GM23338 (cell line): Measurements from ENCODE around the gene UST. TPM values are rescaled to one million over a fixed set of nuclear protein-coding genes. Genes with fewer than 3 reads are reported as not detected.

Source experiments
- ATAC-seq: fragments of 200-7000 bp; cut with Tn5 transposase; 3 replicates; pipeline ENCODE4 v1.9.1; 2020
- DNase-seq: peaks from one replicate; pipeline ENCODE4 v3.0.0-alpha.2; 2015; ENCODE audit warnings: low spot score
- H2AFZ ChIP-seq: fragments of 200-600 bp; sonication (generic); 2 replicates; pipeline ENCODE4 v1.8.0; 2016; ENCODE audit warnings: antibody characterized with exemption, mild to moderate bottlenecking, moderate library complexity
- H3F3A ChIP-seq: fragments of 200-600 bp; sonication (generic); replicated peaks from 2 replicates; pipeline ENCODE4 v1.8.0; 2017; ENCODE audit warnings: antibody characterized with exemption, mixed run types, low read depth
- H3K27ac ChIP-seq: fragments of 200-600 bp; sonication (generic); 2 replicates; pipeline ENCODE4 v1.6.1; 2016; ENCODE audit warnings: low read depth
- H3K27me3 ChIP-seq: fragments of 200-600 bp; sonication (generic); 2 replicates; pipeline ENCODE4 v1.8.0; 2016; ENCODE audit warnings: mild to moderate bottlenecking, mixed run types, moderate library complexity; ENCODE audit not compliant: insufficient read depth
- H3K36me3 ChIP-seq: fragments of 200-600 bp; sonication (generic); 2 replicates; pipeline ENCODE4 v1.8.0; 2016; ENCODE audit warnings: mild to moderate bottlenecking; ENCODE audit not compliant: insufficient read depth
- H3K4me1 ChIP-seq: fragments of 200-600 bp; sonication (generic); 2 replicates; pipeline ENCODE4 v1.8.0; 2016; ENCODE audit warnings: mild to moderate bottlenecking, moderate library complexity; ENCODE audit not compliant: insufficient read depth
- H3K4me2 ChIP-seq: fragments of 200-600 bp; sonication (generic); 2 replicates; pipeline ENCODE4 v1.7.1; 2017; ENCODE audit warnings: mixed run types
- H3K4me3 ChIP-seq: fragments of 200-600 bp; sonication (generic); 2 replicates; pipeline ENCODE4 v1.6.1; 2016; ENCODE audit warnings: mixed run types
- H3K79me2 ChIP-seq: fragments of 200-600 bp; sonication (generic); replicated peaks from 2 replicates; pipeline ENCODE4 v1.8.0; 2017; ENCODE audit warnings: mild to moderate bottlenecking; ENCODE audit not compliant: insufficient read depth
- H3K9me2 ChIP-seq: fragments of 200-600 bp; sonication (generic); 2 replicates; pipeline ENCODE4 v1.8.0; 2017; ENCODE audit not compliant: insufficient read depth
- H4K20me1 ChIP-seq: fragments of 200-600 bp; sonication (generic); replicated peaks from 2 replicates; pipeline ENCODE4 v1.8.0; 2017; ENCODE audit warnings: mild to moderate bottlenecking; ENCODE audit not compliant: insufficient read depth
- H3K27ac Mint-ChIP-seq: 2 replicates; pipeline ENCODE4 v1.8.0; 2020; ENCODE audit warnings: inconsistent platforms, mild to moderate bottlenecking, moderate library complexity, mixed read lengths
- H3K27me3 Mint-ChIP-seq: 3 replicates; pipeline ENCODE4 v1.8.0; 2022; ENCODE audit warnings: low read depth, mild to moderate bottlenecking, moderate library complexity, mixed read lengths, inconsistent platforms; ENCODE audit not compliant: insufficient read depth, poor library complexity
- H3K36me3 Mint-ChIP-seq: 3 replicates; pipeline ENCODE4 v1.8.0; 2021; ENCODE audit warnings: low read depth, mild to moderate bottlenecking, inconsistent platforms, moderate library complexity, mixed read lengths
- H3K4me1 Mint-ChIP-seq: 3 replicates; pipeline ENCODE4 v1.8.0; 2020; ENCODE audit warnings: mild to moderate bottlenecking, inconsistent platforms, mixed read lengths
- H3K4me3 Mint-ChIP-seq: 3 replicates; pipeline ENCODE4 v1.8.0; 2021; ENCODE audit warnings: moderate library complexity, mild to moderate bottlenecking, inconsistent platforms, mixed read lengths
- H3K9me3 Mint-ChIP-seq: 3 replicates; pipeline ENCODE4 v1.8.0; 2020; ENCODE audit warnings: moderate library complexity, mild to moderate bottlenecking, inconsistent platforms, mixed read lengths
- CREB1 ChIP-seq: fragments of 250-450 bp; sonication (Bioruptor Pico); IDR thresholded peaks from 2 replicates; pipeline ENCODE4 v1.5.0; 2020; ENCODE audit warnings: low read depth, mild to moderate bottlenecking, moderate library complexity
- CTCF ChIP-seq, 2 experiments: fragments of 200-600 bp in 1 of 2; sonication (generic) in 1 of 2; conservative IDR thresholded peaks; 2 replicates each; pipeline versions ENCODE4 v1.5.1 to v1.6.1; 2016 to 2017; ENCODE audit warnings: antibody characterized with exemption in 2 of 2, low read depth in 2 of 2, mild to moderate bottlenecking in 2 of 2, moderate library complexity in 1 of 2
- EZH2 ChIP-seq: fragments of 200-600 bp; sonication (generic); IDR thresholded peaks from one replicate; pipeline ENCODE4 v1.8.0; 2017; ENCODE audit warnings: antibody characterized with exemption, mild to moderate bottlenecking, low read depth; ENCODE audit not compliant: unreplicated experiment
- EZH2phosphoT487 ChIP-seq: fragments of 200-600 bp; sonication (generic); IDR thresholded peaks from one replicate; pipeline ENCODE4 v1.8.1; 2018; ENCODE audit warnings: antibody characterized with exemption; ENCODE audit not compliant: unreplicated experiment
- JUNB ChIP-seq: IDR thresholded peaks from one replicate; pipeline ENCODE4 v1.6.1; 2016; ENCODE audit warnings: antibody characterized with exemption; ENCODE audit not compliant: unreplicated experiment
- NANOG ChIP-seq: IDR thresholded peaks from 2 replicates; pipeline ENCODE4 v1.6.1; 2016; ENCODE audit warnings: antibody characterized with exemption, borderline replicate concordance
- POLR2AphosphoS5 ChIP-seq: IDR thresholded peaks from 2 replicates; pipeline ENCODE4 v1.6.1; 2016; ENCODE audit warnings: antibody characterized with exemption, low read depth
- REST ChIP-seq: IDR thresholded peaks from one replicate; pipeline ENCODE4 v1.6.1; 2018; ENCODE audit warnings: antibody characterized with exemption; ENCODE audit not compliant: unreplicated experiment
- STAT1 ChIP-seq: IDR thresholded peaks from one replicate; pipeline ENCODE4 v1.6.1; 2016; ENCODE audit warnings: antibody characterized with exemption; ENCODE audit not compliant: unreplicated experiment
- ZNF114 ChIP-seq: fragments of 250-450 bp; sonication (Bioruptor Pico); IDR thresholded peaks from 2 replicates; pipeline ENCODE4 v1.5.0; 2020; ENCODE audit warnings: mild to moderate bottlenecking, moderate library complexity
- ZNF331 ChIP-seq: fragments of 250-450 bp; sonication (Bioruptor Pico); IDR thresholded peaks from 2 replicates; pipeline ENCODE4 v1.5.0; 2020; ENCODE audit warnings: low read depth, mild to moderate bottlenecking, moderate library complexity
- polyA plus RNA-seq: library from polyadenylated mRNA; unstranded; fragments of >200 nt; fragmentation: Nextera tagmentation; extraction: Ambion mirVana; gene quantifications from 2 replicates; pipeline ENCODE4 v1.2.1, GENCODE V29; 2016
- total RNA-seq: library from RNA; depleted of rRNA; stranded (reverse); fragments of >200 nt; shearing (Covaris generic); gene quantifications from 2 replicates; pipeline ENCODE4 v1.2.3, GENCODE V29; 2014
- TF ChIP-seq, protein P1 (sequence below): fragments of 250-450 bp; sonication (Bioruptor Pico); IDR thresholded peaks from 2 replicates; pipeline ENCODE4 v1.5.0; 2020; ENCODE audit warnings: mild to moderate bottlenecking, moderate library complexity
- TF ChIP-seq, protein P2 (sequence below): IDR thresholded peaks from 2 replicates; pipeline ENCODE4 v1.6.1; 2016; ENCODE audit warnings: antibody characterized with exemption

UST gene
- total and polyA plus RNA-seq, 2 experiments from 2014 or later = 12.6 to 33.0 TPM

DNA sequence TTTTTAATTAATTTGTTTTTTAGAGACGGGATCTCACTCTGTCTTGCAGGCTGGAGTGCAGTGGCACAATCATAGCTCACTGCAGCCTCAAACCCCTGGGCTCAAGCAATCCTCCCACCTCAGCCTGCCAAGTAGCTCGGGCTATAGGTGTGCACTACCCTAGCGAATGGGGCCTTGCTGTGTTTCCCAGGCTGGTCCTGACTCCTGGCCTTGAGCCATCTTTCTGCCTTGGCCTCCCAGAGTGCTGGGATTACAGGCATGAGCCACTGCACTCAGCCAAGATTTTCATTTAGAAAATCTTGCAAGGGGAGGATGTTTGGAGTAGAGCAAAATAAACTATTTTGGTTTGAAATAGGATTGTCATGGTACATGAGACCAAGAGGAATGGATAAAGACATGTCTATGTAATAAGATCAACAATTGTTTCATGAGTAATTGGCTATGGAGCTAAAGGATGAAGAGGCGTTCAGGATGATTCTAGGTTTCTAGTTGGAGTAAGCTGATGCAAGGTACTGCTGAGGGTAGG, 237.8 kb downstream of the UST start:
- no peak overlapping the region; the same call in 1 of the 2 replicates for H3K27ac Mint-ChIP-seq
- TF ChIP-seq NANOG (no peak), ZNF114 (CRISPR knock-in tag) (no peak), CTCF (conservative IDR thresholded peaks at IDR 0.05; ENCODE audit: low read depth in 2 of 2) (no peak), STAT1 (no peak), CREB1 (CRISPR knock-in tag) (no peak), REST (no peak), ZNF331 (no peak), POLR2AphosphoS5 (no peak), JUNB (no peak), EZH2phosphoT487 (no peak), EZH2 (no peak)
- TF ChIP-seq, protein P1, sequence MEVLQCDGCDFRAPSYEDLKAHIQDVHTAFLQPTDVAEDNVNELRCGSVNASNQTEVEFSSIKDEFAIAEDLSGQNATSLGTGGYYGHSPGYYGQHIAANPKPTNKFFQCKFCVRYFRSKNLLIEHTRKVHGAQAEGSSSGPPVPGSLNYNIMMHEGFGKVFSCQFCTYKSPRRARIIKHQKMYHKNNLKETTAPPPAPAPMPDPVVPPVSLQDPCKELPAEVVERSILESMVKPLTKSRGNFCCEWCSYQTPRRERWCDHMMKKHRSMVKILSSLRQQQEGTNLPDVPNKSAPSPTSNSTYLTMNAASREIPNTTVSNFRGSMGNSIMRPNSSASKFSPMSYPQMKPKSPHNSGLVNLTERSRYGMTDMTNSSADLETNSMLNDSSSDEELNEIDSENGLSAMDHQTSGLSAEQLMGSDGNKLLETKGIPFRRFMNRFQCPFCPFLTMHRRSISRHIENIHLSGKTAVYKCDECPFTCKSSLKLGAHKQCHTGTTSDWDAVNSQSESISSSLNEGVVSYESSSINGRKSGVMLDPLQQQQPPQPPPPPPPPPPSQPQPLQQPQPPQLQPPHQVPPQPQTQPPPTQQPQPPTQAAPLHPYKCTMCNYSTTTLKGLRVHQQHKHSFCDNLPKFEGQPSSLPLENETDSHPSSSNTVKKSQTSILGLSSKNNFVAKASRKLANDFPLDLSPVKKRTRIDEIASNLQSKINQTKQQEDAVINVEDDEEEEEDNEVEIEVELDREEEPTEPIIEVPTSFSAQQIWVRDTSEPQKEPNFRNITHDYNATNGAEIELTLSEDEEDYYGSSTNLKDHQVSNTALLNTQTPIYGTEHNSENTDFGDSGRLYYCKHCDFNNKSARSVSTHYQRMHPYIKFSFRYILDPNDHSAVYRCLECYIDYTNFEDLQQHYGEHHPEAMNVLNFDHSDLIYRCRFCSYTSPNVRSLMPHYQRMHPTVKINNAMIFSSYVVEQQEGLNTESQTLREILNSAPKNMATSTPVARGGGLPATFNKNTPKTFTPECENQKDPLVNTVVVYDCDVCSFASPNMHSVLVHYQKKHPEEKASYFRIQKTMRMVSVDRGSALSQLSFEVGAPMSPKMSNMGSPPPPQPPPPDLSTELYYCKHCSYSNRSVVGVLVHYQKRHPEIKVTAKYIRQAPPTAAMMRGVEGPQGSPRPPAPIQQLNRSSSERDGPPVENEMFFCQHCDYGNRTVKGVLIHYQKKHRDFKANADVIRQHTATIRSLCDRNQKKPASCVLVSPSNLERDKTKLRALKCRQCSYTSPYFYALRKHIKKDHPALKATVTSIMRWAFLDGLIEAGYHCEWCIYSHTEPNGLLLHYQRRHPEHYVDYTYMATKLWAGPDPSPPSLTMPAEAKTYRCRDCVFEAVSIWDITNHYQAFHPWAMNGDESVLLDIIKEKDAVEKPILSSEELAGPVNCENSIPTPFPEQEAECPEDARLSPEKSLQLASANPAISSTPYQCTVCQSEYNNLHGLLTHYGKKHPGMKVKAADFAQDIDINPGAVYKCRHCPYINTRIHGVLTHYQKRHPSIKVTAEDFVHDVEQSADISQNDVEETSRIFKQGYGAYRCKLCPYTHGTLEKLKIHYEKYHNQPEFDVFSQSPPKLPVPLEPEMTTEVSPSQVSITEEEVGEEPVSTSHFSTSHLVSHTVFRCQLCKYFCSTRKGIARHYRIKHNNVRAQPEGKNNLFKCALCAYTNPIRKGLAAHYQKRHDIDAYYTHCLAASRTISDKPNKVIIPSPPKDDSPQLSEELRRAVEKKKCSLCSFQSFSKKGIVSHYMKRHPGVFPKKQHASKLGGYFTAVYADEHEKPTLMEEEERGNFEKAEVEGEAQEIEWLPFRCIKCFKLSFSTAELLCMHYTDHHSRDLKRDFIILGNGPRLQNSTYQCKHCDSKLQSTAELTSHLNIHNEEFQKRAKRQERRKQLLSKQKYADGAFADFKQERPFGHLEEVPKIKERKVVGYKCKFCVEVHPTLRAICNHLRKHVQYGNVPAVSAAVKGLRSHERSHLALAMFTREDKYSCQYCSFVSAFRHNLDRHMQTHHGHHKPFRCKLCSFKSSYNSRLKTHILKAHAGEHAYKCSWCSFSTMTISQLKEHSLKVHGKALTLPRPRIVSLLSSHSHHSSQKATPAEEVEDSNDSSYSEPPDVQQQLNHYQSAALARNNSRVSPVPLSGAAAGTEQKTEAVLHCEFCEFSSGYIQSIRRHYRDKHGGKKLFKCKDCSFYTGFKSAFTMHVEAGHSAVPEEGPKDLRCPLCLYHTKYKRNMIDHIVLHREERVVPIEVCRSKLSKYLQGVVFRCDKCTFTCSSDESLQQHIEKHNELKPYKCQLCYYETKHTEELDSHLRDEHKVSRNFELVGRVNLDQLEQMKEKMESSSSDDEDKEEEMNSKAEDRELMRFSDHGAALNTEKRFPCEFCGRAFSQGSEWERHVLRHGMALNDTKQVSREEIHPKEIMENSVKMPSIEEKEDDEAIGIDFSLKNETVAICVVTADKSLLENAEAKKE (CRISPR knock-in tag) = no peak
- TF ChIP-seq, protein P2, sequence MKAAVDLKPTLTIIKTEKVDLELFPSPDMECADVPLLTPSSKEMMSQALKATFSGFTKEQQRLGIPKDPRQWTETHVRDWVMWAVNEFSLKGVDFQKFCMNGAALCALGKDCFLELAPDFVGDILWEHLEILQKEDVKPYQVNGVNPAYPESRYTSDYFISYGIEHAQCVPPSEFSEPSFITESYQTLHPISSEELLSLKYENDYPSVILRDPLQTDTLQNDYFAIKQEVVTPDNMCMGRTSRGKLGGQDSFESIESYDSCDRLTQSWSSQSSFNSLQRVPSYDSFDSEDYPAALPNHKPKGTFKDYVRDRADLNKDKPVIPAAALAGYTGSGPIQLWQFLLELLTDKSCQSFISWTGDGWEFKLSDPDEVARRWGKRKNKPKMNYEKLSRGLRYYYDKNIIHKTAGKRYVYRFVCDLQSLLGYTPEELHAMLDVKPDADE = no peak

More for the DNA sequence above, 237.8 kb downstream of the UST start:
- Mint-ChIP-seq H3K4me3 (no peak overlapping the region), H3K27me3 (peaks cover 6% of the 10 kb centered on the region), H3K9me3 (no peaks in the 10 kb centered on the region), H3K36me3 (peaks cover 36% of the 10 kb centered on the region), H3K4me1 (peaks cover 65% of the 10 kb centered on the region)
- Histone ChIP-seq H3K79me2 (no peaks in the 10 kb centered on the region), H2AFZ (no peak overlapping the region), H3K4me2 (no peak overlapping the region), H3K27me3 (no peaks in the 10 kb centered on the region), H3K27ac (no peak overlapping the region), H3F3A (no peaks in the 10 kb centered on the region), H4K20me1 (no peaks in the 10 kb centered on the region; the same call in 1 of the 2 replicates), H3K4me1 (peaks cover 20% of the 10 kb centered on the region), H3K4me3 (no peak overlapping the region), H3K9me2 (peaks cover 9% of the 10 kb centered on the region; the same call in 1 of the 2 replicates), H3K36me3 (no peaks in the 10 kb centered on the region)
- ATAC-seq (no peak), DNase-seq (no peak)
